CMK (cell line): ENCODE data around the gene ZDHHC8.

Experiments
- DNase-seq: peaks from one replicate; pipeline ENCODE4 v3.0.0-alpha.2; 2010; ENCODE audit warnings: low read depth

The ZDHHC8 gene

DNA sequence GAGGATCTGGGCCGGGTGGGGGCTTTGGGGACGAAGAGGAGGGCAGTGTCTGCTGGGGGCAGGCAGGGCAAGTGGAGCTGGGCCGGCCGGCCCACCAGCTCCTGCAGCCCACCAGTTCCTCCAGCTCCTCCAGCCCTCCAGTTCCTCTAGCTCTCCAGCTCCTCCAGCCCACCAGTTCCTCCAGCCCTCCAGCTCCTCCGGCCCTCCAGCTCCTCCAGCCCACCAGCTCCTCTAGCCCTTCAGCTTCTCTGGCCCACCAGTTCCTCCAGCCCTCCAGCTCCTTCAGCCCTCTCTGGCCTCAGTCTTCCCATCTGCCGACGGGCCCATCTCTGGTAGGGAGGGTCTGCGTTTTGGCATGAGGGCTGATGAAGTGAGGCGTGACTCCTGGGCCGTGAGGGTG is 28.4 kb downstream of the ZDHHC8 start:
- DNase-seq, result no peak

- DNase-seq, result no peak
Observed at GRCh38 chr22:20164863-20165262, 33.3 kb downstream of the ZDHHC8 start.

DNA sequence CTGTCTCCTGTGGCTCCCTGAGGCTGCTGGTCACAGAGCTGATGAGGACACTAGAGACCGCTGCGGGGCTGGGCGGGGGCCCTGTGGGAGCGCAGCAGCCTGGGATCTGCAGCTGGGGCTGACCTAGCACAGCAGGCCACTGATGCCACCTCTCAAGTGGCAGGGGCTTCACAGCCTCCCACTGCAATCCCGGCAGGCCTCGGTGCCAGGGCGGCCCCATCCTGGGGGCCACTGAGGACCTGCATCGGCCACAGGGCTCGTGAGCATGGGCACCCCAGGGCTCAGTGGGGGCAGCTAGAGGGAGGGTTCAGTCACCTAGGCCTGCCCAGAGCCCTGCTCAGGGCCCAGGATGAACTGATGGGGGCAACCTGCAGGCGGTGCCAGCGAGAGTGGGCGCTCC is 33.8 kb downstream of the ZDHHC8 start:
- DNase-seq, result no peak

GRCh38 chr22:20165913-20166312 is 34.3 kb downstream of the ZDHHC8 start:
- DNase-seq, result no peak

DNA sequence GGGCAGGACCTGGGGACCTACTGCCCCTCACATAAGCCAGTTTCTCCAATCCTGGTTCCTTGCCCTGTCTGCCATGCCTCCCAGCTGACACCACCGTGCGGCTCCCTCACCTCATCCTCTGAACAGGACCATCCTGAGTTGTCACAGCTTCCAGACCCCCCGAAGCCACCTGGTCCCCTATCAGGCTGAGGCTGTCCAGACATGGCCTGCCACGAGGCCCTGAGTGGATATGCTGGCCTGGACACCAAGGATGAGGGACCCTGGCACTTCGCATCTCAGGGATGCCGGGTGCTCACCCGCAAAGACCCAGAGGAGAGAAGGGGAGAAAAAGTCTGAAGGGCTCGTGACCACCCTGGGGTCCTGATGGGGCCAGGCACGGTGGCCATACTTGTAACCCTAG is 35.1 kb downstream of the ZDHHC8 start:
- DNase-seq, result no peak

GRCh38 chr22:20167643-20168322 is 36.2 kb downstream of the ZDHHC8 start:
- DNase-seq, result no peak

GRCh38 chr22:20169253-20169822 is 37.7 kb downstream of the ZDHHC8 start:
- no peak for DNase-seq

DNA sequence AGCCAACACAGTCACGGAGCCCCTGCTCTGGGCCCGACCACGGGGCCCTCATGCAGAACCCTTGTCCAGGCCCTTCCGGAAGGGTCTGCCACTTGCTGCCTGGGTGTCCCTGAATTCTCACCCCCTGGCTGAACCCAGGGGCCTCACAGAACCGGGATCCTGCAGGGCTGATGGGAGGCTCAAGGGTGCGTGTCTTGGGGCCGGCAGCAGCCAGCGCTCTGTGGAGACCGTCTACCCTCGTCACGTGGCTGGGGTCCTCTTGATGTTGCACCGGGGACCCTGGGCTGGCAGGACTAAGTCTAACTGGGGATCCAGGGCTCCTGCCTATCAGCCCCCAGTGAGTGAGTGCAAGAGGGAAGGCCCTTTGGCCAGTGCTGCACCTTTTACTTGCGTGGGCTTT is 38.6 kb downstream of the ZDHHC8 start:
- DNase-seq, result no peak

- DNase-seq, result no peak
Observed at GRCh38 chr22:20171288-20172140, 39.9 kb downstream of the ZDHHC8 start.

GRCh38 chr22:20172141-20172613 is 40.6 kb downstream of the ZDHHC8 start:
- no peak for DNase-seq

DNA sequence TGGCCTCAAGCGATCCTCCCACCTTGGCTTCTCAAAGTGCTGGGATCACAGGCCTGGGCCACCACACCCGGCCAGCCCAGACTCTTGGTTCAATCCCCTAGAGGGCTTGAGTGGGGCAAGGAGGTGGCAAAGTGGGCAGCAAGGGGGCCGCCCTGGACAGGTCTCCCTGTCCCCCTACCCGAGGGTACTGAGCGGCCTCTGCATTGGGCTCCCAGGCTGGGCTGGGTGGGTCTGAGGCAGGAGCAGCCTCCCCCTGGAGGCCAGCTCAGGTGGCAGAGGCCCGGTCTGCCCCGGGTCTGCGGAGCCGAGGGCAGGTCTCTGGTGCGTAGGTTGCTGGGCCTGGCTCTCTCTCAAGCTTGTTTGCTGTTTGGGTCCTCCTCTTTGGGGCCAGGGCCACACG is 41.6 kb downstream of the ZDHHC8 start:
- no peak for DNase-seq

DNA sequence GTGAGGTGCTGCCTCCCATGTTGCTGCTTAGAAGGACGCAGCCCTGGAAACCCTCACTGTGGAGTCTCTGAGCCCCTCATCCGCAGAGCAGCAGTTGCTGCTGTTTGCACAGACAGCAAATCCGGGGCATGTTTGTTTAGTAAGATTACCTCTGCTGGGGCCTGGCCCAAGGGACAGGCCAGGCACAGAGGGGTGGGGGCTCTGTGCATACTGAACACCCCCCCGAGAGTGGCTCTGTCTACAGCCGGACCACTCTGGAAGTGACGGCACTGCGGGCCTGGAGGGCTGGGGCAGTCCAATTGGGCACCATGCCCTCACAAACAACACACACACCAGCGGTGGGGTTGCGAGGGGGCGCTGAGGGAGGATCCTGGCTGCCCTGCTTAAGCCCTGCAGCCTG is 42.2 kb downstream of the ZDHHC8 start:
- no peak for DNase-seq

DNA sequence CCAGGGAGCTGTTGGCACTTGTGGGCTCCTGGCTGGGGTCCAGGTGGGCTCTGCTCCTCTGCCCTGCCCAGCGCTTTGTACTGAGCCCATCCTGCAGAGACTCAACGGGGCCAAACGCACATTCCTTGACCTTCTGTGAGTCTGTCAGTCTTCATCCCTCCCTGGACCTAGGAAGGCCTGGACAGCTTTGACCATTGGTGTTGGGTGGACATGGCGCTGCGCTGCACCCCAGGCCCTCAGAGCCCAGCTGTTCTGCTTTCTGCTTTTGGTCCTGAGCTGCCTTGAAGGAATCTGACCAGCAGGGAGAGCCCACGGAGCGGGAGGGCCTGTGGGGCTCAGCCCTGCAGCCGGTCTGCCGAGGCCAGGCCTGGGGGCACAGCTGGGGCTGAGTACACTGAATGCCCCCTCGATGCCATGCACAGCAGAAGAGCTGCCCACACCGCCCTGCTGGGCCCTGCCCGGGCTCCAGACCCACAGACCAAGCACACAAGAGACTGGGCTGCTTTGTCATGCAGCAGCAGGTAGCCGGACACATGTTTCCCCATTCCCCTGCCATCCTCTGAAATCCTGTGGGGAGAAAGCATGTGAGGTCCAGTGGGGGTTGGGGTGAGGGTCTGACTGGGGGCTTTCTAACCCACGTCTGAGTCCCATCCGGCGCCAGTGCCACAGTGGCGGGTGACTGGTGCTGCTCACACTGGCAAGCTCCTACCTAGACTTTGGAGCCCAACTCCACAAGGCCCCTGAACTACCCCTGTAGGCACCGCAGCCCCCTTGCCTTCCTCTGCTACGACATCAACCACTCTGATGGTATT is 43.4 kb downstream of the ZDHHC8 start:
- DNase-seq, result no peak

DNA sequence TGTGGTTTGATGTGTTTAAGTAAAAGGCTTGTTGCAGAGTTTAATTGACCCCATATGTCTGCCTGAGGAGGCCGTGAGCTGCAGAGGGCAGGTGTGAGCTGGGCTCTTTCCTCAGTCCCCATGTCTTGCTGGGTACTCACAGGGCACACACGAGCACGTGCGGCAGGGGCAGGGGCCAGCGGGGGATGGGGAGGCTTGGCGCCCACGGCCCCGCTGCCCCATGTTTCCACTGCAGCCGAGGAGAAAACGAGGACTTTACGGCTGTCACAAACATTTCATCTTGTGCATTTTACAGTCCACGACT is 43.9 kb downstream of the ZDHHC8 start:
- no peak for DNase-seq

DNA sequence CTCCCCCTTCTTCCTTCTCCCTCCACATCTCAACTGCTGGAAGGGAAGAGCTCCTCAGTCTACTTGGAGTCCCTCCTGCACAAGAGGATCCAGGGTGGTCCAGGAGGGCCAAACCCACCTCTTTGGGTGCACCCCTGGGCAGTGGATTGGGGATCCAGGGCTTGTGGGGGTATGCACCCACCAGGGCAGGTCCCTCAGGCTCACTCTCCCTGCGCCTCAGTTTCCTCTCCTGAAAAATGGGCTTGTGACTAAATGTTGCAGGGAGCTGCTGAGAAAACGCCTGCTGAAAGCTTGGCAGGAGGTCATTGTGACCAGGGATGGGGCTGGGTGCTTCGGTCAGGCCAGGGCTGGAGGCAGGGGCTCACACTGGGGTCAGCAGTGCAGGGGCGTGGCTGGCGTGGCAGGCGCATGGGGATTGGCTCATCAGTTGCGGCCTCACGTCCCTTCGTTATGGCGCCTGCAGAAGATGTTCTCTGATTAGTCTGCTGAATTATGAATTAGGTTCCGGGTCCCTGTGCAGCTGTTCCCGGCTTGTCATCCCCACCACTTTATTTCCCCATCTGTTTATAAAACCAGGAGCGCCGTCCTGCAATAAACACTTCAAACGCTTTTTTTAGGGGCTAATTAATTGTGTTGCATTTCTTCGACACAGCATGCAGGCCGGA is 44.9 kb downstream of the ZDHHC8 start:
- no peak for DNase-seq

- DNase-seq, result no peak
Observed at GRCh38 chr22:20177217-20177911, 45.8 kb downstream of the ZDHHC8 start.

GRCh38 chr22:20178075-20178914 is 46.7 kb downstream of the ZDHHC8 start:
- no peak for DNase-seq

DNA sequence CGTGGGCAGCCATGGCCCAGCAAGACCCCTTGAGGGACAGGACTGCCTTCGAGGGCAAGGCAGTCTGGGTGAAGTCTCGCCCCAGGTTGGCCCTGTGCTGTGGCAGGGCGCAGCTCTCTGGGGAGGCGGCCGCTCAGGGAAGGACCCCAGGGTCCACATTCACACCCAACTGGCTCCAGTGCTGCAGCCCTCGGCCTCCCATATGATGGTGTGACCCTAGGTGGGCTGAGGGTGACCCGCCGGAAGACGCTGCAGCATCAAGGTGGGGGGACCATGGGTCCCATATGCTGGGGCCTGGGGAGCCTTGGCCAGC is 47.3 kb downstream of the ZDHHC8 start:
- no peak for DNase-seq

- no peak for DNase-seq
Observed at GRCh38 chr22:20179455-20180244, 48.0 kb downstream of the ZDHHC8 start.

- no peak for DNase-seq
Observed at GRCh38 chr22:20180245-20180630, 48.6 kb downstream of the ZDHHC8 start.
